PFSK-1 (cell line): ENCODE measurements around the gene RNF19B.

ENCODE experiments used
- FOXP2 ChIP-seq: optimal IDR thresholded peaks from 2 replicates; pipeline ENCODE3; 2011; ENCODE audit warnings: borderline replicate concordance, control low read depth, inconsistent platforms; ENCODE audit not compliant: insufficient read depth; ENCODE audit errors: extremely low read length, extremely low read depth
- POLR2AphosphoS5 ChIP-seq: IDR thresholded peaks from 2 replicates; pipeline ENCODE4 v1.6.1; 2012; ENCODE audit warnings: low read depth, mild to moderate bottlenecking, control low read depth, low read length, moderate library complexity
- SIN3A ChIP-seq: IDR thresholded peaks from 2 replicates; pipeline ENCODE4 v1.6.1; 2012; ENCODE audit warnings: mild to moderate bottlenecking, low read length, moderate library complexity, borderline replicate concordance; ENCODE audit not compliant: insufficient read depth
- TAF1 ChIP-seq: IDR thresholded peaks from 2 replicates; pipeline ENCODE4 v1.6.1; 2012; ENCODE audit warnings: low read length, control low read depth, borderline replicate concordance; ENCODE audit not compliant: insufficient read depth
- TF ChIP-seq, protein P1 (sequence below), 2 experiments: IDR thresholded peaks; 2 replicates each; pipeline versions ENCODE4 v1.6.1 to v1.8.0; 2011 to 2012; ENCODE audit warnings: low read depth in 2 of 2, low read length in 2 of 2, control low read depth in 1 of 2, inconsistent platforms in 1 of 2, mild to moderate bottlenecking in 1 of 2, moderate library complexity in 1 of 2; ENCODE audit not compliant: insufficient read depth in 1 of 2

RNF19B gene

GRCh38 chr1:32893198-32894018 lies 71.2 kb downstream of the RNF19B start:
- TF ChIP-seq FOXP2 (no peak), POLR2AphosphoS5 (no peak), SIN3A (no peak), TAF1 (no peak)
- TF ChIP-seq, protein P1, sequence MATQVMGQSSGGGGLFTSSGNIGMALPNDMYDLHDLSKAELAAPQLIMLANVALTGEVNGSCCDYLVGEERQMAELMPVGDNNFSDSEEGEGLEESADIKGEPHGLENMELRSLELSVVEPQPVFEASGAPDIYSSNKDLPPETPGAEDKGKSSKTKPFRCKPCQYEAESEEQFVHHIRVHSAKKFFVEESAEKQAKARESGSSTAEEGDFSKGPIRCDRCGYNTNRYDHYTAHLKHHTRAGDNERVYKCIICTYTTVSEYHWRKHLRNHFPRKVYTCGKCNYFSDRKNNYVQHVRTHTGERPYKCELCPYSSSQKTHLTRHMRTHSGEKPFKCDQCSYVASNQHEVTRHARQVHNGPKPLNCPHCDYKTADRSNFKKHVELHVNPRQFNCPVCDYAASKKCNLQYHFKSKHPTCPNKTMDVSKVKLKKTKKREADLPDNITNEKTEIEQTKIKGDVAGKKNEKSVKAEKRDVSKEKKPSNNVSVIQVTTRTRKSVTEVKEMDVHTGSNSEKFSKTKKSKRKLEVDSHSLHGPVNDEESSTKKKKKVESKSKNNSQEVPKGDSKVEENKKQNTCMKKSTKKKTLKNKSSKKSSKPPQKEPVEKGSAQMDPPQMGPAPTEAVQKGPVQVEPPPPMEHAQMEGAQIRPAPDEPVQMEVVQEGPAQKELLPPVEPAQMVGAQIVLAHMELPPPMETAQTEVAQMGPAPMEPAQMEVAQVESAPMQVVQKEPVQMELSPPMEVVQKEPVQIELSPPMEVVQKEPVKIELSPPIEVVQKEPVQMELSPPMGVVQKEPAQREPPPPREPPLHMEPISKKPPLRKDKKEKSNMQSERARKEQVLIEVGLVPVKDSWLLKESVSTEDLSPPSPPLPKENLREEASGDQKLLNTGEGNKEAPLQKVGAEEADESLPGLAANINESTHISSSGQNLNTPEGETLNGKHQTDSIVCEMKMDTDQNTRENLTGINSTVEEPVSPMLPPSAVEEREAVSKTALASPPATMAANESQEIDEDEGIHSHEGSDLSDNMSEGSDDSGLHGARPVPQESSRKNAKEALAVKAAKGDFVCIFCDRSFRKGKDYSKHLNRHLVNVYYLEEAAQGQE (IDR thresholded peaks at IDR 0.05; ENCODE audit: insufficient read depth in 1 of 2, low read depth in 2 of 2, low read length in 2 of 2) = no peak

GRCh38 chr1:32892368-32893197 lies 72.0 kb downstream of the RNF19B start:
- TF ChIP-seq SIN3A (no peak), FOXP2 (no peak), POLR2AphosphoS5 (no peak), TAF1 (no peak)
- TF ChIP-seq, protein P1 (IDR thresholded peaks at IDR 0.05; ENCODE audit: insufficient read depth in 1 of 2, low read depth in 2 of 2, low read length in 2 of 2) = no peak

GRCh38 chr1:32891630-32892029 lies 73.0 kb downstream of the RNF19B start:
- TF ChIP-seq POLR2AphosphoS5 = no peak
- TF ChIP-seq, protein P1 (IDR thresholded peaks at IDR 0.05; ENCODE audit: insufficient read depth in 1 of 2, low read depth in 2 of 2, low read length in 2 of 2) = no peak
- no peak for TF ChIP-seq FOXP2
- TF ChIP-seq TAF1 = no peak
- TF ChIP-seq SIN3A = no peak

DNA sequence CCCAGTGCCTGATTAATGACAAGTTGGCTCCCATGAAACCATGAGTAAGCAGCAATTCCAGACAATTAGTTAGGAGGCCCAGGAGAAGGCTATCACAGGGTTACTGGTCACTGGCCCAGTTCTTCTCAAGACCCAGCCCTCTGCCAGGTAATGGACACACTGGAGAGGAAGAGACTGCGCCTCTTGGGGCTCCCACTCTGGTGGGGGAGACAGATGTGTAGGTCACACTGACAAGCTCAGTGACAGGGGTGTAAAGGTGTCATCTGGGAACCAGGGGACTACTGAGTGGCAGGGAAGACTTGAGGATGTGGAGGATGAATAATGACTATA lies 73.4 kb downstream of the RNF19B start:
- TF ChIP-seq, protein P1 (IDR thresholded peaks at IDR 0.05; ENCODE audit: insufficient read depth in 1 of 2, low read depth in 2 of 2, low read length in 2 of 2) = no peak
- no peak for TF ChIP-seq POLR2AphosphoS5
- no peak for TF ChIP-seq TAF1
- no peak for TF ChIP-seq SIN3A
- no peak for TF ChIP-seq FOXP2
